Effector memory CD4-positive, alpha-beta T cell (primary cell): ENCODE measurements around the gene MRPL11.
"Not testable (repeated sequence)": the region's sequence is repeated elsewhere in the genome, so short reads cannot be mapped to it uniquely, and the experiment has no call there.

Experiments used
- DNase-seq, 3 donors: peaks; one replicate each; pipeline ENCODE4 v3.0.0-alpha.2; 2020
- H3K27ac ChIP-seq: 2 replicates; pipeline ENCODE4 v1.7.0; 2013; ENCODE audit warnings: mild to moderate bottlenecking, low read length, moderate library complexity; ENCODE audit not compliant: insufficient read depth, poor library complexity, severe bottlenecking
- H3K27me3 ChIP-seq: replicated peaks from 2 replicates; pipeline ENCODE4 v1.7.0; 2013; ENCODE audit warnings: mild to moderate bottlenecking, low read length; ENCODE audit not compliant: insufficient read depth, control insufficient read depth, poor library complexity, severe bottlenecking
- H3K36me3 ChIP-seq: 2 replicates; pipeline ENCODE4 v1.7.0; 2013; ENCODE audit warnings: mild to moderate bottlenecking, low read length, moderate library complexity; ENCODE audit not compliant: control insufficient read depth, insufficient read depth
- H3K4me1 ChIP-seq: 2 replicates; pipeline ENCODE4 v1.7.0; 2013; ENCODE audit warnings: low read length, mild to moderate bottlenecking; ENCODE audit not compliant: control insufficient read depth, insufficient read depth, poor library complexity, severe bottlenecking
- H3K4me3 ChIP-seq: 2 replicates; pipeline ENCODE4 v1.7.0; 2013; ENCODE audit warnings: low read length, low read depth, mild to moderate bottlenecking; ENCODE audit not compliant: insufficient read depth, poor library complexity, severe bottlenecking
- H3K9me3 ChIP-seq: 2 replicates; pipeline ENCODE4 v1.7.0; 2013; ENCODE audit warnings: mild to moderate bottlenecking, low read length, moderate library complexity; ENCODE audit not compliant: control insufficient read depth

The MRPL11 gene

GRCh38 chr11:66467034-66467659 lies 28.5 kb upstream of the MRPL11 start:
- Histone ChIP-seq H3K9me3 (no peaks in the 10 kb centered on the region), H3K27ac (peak overlapping the region; percentile 62), H3K4me3 (peak overlapping the region; percentile 73), H3K4me1 (peaks cover 14% of the 10 kb centered on the region), H3K36me3 (no peaks in the 10 kb centered on the region), H3K27me3 (no peaks in the 10 kb centered on the region)
- DNase-seq: peak in 1 of 3 donors; percentile 42

DNA sequence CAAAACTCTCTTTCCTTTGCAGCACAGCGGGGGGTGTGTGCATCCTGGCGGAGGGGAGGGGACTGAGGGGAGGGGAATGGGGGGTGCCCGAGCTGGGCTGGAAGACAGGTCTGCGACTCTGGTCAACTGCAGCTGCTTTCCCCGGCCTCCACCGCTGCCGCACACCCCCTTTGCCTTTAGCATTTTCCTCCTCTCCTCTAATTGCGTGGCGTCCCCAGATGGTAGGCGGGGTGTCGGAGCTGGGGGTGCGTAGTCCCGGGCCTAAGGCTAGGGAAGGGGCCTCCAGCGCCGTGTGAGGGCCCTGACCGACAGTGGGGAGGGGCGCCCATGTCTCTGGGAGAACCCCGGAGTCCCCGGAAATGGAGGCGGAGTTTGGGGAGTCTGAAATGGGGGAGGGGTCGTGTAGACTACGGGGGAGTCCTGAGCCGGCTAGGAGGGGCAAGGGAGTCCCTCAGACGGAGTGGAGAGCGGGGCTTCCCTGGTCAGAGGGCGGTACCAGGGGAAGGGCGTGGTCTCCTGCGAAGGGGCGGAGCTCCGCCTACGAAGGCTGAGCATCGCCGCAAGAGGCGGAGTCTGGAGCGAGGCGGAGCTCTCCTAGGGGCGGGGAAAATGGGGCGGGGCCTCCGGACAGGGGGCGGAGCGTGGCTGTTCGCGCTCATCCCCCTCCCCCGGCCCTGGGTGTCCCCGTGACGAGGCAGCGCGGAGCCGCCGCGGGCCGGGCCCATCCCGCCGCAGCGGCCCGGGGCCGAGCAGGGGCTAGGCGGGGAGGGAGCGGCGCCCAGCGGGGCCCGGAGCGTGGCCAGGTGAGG lies 27.8 kb upstream of the MRPL11 start, which contains the start of gene PELI3:
PELI3 (plus strand) TSS at position 681 of the 809 bp plus-strand sequence. CDS start 1,224 bp downstream, outside the sequence.
- H3K9me3 ChIP-seq: no peaks in the 10 kb centered on the region
- peak within 1 kb of the TSS; percentile 73 for H3K4me3 ChIP-seq
- DNase-seq: peak; percentile 93 to 97 (median 93)
- no peaks in the 10 kb centered on the region for H3K36me3 ChIP-seq
- peaks cover 14% of the 10 kb centered on the region for H3K4me1 ChIP-seq
- peak within 1 kb of the TSS; percentile 82 for H3K27ac ChIP-seq
- H3K27me3 ChIP-seq: no peaks in the 10 kb centered on the region

DNA sequence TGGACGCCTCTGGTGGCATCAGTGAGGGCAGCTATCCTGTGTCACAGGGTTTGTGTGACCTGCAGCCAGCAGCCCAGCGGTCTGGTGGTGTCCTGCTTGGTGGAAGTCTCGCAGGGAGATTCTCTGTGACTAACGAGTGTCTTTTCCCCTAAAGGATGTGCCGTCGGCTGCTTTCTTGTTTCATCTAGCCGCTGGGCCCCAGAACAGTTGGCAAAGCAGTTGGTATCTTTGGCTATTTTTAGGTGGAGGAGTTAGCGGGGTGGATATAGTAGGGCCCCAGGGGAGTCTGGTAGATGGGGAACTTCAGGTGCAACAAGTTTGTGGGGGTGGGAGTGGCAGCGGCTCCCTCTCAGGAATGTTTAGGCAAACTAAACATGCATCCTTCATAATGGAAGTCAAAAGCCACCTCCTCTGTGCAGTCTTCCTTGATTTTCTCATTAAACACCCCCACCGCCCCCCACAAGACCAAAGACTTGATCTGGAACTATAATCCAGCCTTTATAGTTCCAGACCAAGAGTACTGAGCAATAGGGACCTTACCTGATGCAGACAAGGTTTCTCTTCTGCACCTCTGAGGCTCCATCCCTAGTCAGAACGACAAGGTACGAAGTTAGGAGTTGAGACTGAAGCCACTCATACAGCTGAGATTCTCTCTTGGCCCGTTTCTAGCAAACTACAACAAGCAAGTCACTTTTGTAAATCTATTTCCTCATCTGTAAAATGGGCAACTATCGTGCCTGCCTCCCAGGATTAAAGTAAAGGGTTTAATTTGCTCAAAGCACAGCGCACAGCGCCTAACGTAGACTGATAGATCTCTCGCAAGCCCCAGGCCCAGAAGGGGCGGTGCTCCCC lies 27.0 kb upstream of the MRPL11 start:
- peak overlapping the region; percentile 73 for H3K4me3 ChIP-seq

DNA sequence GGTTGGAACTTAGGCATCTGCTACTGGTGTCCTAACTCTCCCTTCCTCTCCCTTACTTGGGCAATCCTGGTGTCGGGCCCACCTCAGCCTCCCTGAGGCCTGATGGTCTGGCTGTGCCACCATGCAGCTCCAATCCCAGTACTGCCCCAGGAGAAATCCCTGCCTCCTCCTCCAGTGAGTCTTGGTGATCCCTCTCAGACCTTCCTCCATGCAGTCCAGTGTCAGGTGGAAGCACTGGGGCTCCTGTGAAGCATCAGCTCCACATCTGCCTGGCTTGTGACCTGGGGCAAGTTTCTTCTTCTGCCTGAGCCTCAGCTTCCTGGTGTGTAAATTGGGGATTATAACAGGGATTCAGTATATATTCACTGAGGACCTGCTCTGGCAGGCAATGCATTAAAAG lies 26.3 kb upstream of the MRPL11 start:
- Histone ChIP-seq H3K4me3 (no peak overlapping the region), H3K27ac (no peak overlapping the region), H3K36me3 (no peaks in the 10 kb centered on the region), H3K9me3 (no peaks in the 10 kb centered on the region), H3K4me1 (peaks cover 14% of the 10 kb centered on the region), H3K27me3 (no peaks in the 10 kb centered on the region)
- no peak for DNase-seq

More for the DNA sequence above, 27.0 kb upstream of the MRPL11 start:
- Histone ChIP-seq H3K27ac (peak overlapping the region; percentile 82), H3K9me3 (no peaks in the 10 kb centered on the region), H3K4me1 (peaks cover 14% of the 10 kb centered on the region), H3K27me3 (no peaks in the 10 kb centered on the region), H3K36me3 (no peaks in the 10 kb centered on the region)
- DNase-seq: no peak

- not testable (repeated sequence) for DNase-seq, H3K27ac ChIP-seq, H3K36me3 ChIP-seq, H3K27me3 ChIP-seq, H3K4me3 ChIP-seq, H3K9me3 ChIP-seq
- H3K4me1 ChIP-seq: peaks cover 14% of the 10 kb centered on the region
These were observed 25.5 kb upstream of the MRPL11 start for GRCh38 chr11:66464116-66464515.

DNA sequence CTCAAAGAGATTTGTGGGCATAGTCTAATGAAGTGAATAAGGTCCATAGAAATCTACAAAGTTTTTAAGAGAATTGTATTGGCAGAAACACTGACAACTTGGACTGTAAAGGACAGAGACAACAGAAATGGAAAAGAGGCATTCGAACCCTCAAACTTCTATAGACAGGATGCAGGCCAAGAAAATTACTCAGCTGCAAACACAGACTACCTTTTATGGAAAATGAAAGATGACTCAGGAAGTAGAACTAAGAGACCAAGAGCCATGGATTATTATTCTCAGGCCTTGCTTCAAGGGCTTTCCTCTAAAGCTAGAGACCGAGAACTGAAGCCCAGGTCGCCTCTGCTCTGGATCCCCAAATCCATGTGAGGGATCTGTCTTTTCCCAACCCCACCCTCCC lies 24.3 kb upstream of the MRPL11 start:
- DNase-seq: no peak
- no peak overlapping the region for H3K4me3 ChIP-seq
- H3K4me1 ChIP-seq: peaks cover 12% of the 10 kb centered on the region
- no peaks in the 10 kb centered on the region for H3K9me3 ChIP-seq
- H3K36me3 ChIP-seq: no peaks in the 10 kb centered on the region
- H3K27ac ChIP-seq: no peak overlapping the region
- H3K27me3 ChIP-seq: no peaks in the 10 kb centered on the region

GRCh38 chr11:66462010-66462409 lies 23.4 kb upstream of the MRPL11 start:
- H3K9me3 ChIP-seq: no peaks in the 10 kb centered on the region
- no peaks in the 10 kb centered on the region for H3K36me3 ChIP-seq
- no peak for DNase-seq
- no peak overlapping the region for H3K4me3 ChIP-seq
- H3K27me3 ChIP-seq: no peaks in the 10 kb centered on the region
- peaks cover 4% of the 10 kb centered on the region for H3K4me1 ChIP-seq
- no peak overlapping the region for H3K27ac ChIP-seq

- no peak overlapping the region for H3K4me3 ChIP-seq
- H3K27ac ChIP-seq: no peak overlapping the region
- H3K9me3 ChIP-seq: no peaks in the 10 kb centered on the region
- no peaks in the 10 kb centered on the region for H3K4me1 ChIP-seq
- H3K36me3 ChIP-seq: no peaks in the 10 kb centered on the region
- no peak for DNase-seq
- no peaks in the 10 kb centered on the region for H3K27me3 ChIP-seq
These were observed 20.6 kb upstream of the MRPL11 start for GRCh38 chr11:66459138-66459778.

DNA sequence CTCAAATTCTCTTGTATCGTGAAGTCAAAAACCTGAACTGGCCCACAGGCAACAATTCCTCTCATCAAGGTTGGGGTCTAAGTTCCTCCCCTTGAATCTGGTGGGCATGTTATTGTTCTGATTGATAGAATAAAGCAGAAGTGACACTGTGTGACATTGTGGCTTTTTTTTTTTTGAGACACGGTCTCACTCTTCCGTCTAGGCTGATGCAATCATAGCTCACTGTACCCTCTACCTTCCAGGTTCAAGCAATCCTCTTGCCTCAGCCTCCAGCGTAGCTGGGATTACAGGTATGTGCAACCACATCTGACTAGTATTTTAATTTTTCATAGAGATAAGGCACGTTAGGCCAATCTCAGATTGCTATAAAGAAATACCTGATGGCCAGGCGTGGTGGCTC lies 19.2 kb upstream of the MRPL11 start:
- Histone ChIP-seq H3K36me3 (no peaks in the 10 kb centered on the region), H3K27ac (no peak overlapping the region)
- no peak for DNase-seq

More for the DNA sequence above, 19.2 kb upstream of the MRPL11 start:
- no peak overlapping the region for H3K4me3 ChIP-seq
- H3K27me3 ChIP-seq: no peaks in the 10 kb centered on the region
- H3K9me3 ChIP-seq: no peaks in the 10 kb centered on the region
- no peaks in the 10 kb centered on the region for H3K4me1 ChIP-seq
